Lower leg skin (tissue), 3 donors: Measurements from ENCODE around the gene HAPLN1.

ENCODE experiments used
- CTCF ChIP-seq, 3 donors: fragments of 450-650 bp; IDR thresholded peaks; one replicate each; pipeline ENCODE4 v1.5.1; 2016; ENCODE audit warnings: antibody characterized with exemption in 3 of 3, mild to moderate bottlenecking in 3 of 3, moderate library complexity in 2 of 3
- POLR2A ChIP-seq, 2 donors: fragments of 450-650 bp; IDR thresholded peaks; one replicate each; pipeline ENCODE4 v1.6.1; 2016 to 2017; ENCODE audit warnings: antibody characterized with exemption in 2 of 2, mild to moderate bottlenecking in 1 of 2, moderate library complexity in 1 of 2

- TF ChIP-seq CTCF (IDR thresholded peaks at IDR 0.05) (no peak), POLR2A (IDR thresholded peaks at IDR 0.05) (no peak)
These were observed 2.3 kb downstream of the HAPLN1 start for GRCh38 chr5:83718195-83718825.
